DMS79 (cell line): ENCODE data around the gene TSPO.
"Not testable (repeated sequence)": the region's sequence is repeated elsewhere in the genome, so short reads cannot be mapped to it uniquely, and the experiment has no call there.

Experiments
- DNase-seq: peaks from one replicate; lab custom pipeline; 2025; lab: John Stamatoyannopoulos, UW

TSPO gene

GRCh38 chr22:43151251-43152002, at the start of gene TSPO:
Gene TSPO, plus strand, starts transcription at chr22:43151559. Its CDS starts 7,680 bp downstream, at chr22:43159239.
- DNase-seq = no peak

- DNase-seq = not testable (repeated sequence)
Observed at GRCh38 chr22:43104056-43104625, 47.2 kb upstream of the TSPO start.

GRCh38 chr22:43104950-43105349, 46.4 kb upstream of the TSPO start:
- DNase-seq = not testable (repeated sequence)

- no peak for DNase-seq
Observed at GRCh38 chr22:43106302-43106701, 45.1 kb upstream of the TSPO start.

- DNase-seq = no peak
Observed at GRCh38 chr22:43109511-43109910, 41.8 kb upstream of the TSPO start.

GRCh38 chr22:43109921-43110443, 41.4 kb upstream of the TSPO start:
- no peak for DNase-seq

GRCh38 chr22:43110444-43110926, 40.9 kb upstream of the TSPO start, which contains the start of gene BIK:
Gene BIK, plus strand, starts transcription at chr22:43110750. Its CDS starts 13,273 bp downstream, at chr22:43124023.
- DNase-seq = no peak

- DNase-seq = no peak
Observed at GRCh38 chr22:43110927-43111623, 40.3 kb upstream of the TSPO start.

- DNase-seq = no peak
Observed at GRCh38 chr22:43113526-43114251, 37.7 kb upstream of the TSPO start.

- DNase-seq = no peak
Observed at GRCh38 chr22:43114958-43115357, 36.4 kb upstream of the TSPO start.

GRCh38 chr22:43116932-43117331, 34.4 kb upstream of the TSPO start:
- DNase-seq = no peak

- no peak for DNase-seq
Observed at GRCh38 chr22:43118024-43118849, 33.1 kb upstream of the TSPO start.

GRCh38 chr22:43118953-43119458, 32.4 kb upstream of the TSPO start:
- DNase-seq = no peak

GRCh38 chr22:43126501-43127165, 24.7 kb upstream of the TSPO start:
- DNase-seq = no peak

GRCh38 chr22:43127166-43127908, 24.0 kb upstream of the TSPO start:
- no peak for DNase-seq

GRCh38 chr22:43128116-43128515, 23.2 kb upstream of the TSPO start:
- DNase-seq = no peak

- peak; percentile 17 for DNase-seq
Observed at GRCh38 chr22:43128928-43129424, 22.4 kb upstream of the TSPO start.

- DNase-seq = no peak
Observed at GRCh38 chr22:43129426-43130425, 21.6 kb upstream of the TSPO start.
